ENCODE data around the gene BBC3.

Gene BBC3

DNA sequence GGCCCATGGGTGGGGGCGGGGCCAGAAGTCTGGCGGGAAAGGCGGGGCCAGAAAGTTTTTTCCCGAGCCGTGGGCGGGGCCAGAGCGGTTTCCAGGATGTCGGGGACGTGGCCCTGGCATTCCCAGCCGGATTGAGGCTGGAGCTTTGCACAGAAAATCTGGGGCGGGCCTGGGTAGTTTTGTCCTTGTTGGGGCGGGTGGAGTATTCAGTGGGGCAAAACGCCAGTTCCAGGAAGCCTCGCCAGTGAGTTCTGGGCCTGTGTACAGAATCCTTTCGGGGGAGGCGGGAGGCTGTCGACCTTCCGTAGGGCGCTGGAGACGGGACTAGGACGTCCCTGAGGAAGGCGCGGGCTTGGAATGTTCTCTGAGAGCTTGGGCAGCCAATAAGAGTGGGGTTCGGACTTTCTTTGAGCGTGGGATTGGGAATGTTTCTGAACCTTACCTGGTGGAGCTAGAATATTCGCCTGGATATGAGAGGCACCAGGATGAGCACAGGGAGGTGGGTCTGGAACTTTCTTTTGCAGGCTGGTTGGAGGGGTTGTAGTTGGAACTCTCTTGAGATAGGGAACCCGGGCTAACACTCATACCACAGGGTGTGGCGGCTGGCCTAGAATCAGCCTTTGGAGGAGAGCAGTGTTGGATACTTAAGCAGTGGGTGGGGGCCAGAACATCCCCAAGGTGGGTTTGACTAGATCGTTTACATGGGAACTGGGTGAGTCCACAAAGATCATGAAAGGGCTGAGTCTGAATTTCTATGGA, 26.6 kb upstream of the BBC3 start:
- H4K8ac ChIP-seq (ENCODE audit: low read depth, low read length) = no peak overlapping the region
- no peak for DNase-seq (ENCODE audit: low spot score)

GRCh38 chr19:47256693-47257410, 25.9 kb upstream of the BBC3 start:
- Histone ChIP-seq H3K4me3 (ENCODE audit: low read length in 2 of 2) (peak overlapping the region; percentile 83 to 91), H3K14ac (ENCODE audit: low read length) (no peak overlapping the region)
- WGBS, 2 donors (ENCODE audit: extremely low coverage in 2 of 2, insufficient read length in 2 of 2, insufficient replicate concordance in 1 of 2) = no CpG with 5 or more reads among the region's 52 CpGs

More for the DNA sequence above, 26.6 kb upstream of the BBC3 start:
- H3K36me3 ChIP-seq (replicated peaks in 1 of 2; ENCODE audit: control insufficient read depth in 2 of 2, insufficient read depth in 2 of 2, low read length in 2 of 2) = peaks cover 33 to 39% of the 10 kb centered on the region in 2 donors
- H2AFZ ChIP-seq (ENCODE audit: low read length) = peak overlapping the region; percentile 79
- peak overlapping the region; percentile 54 to 74 for H3K4me3 ChIP-seq (ENCODE audit: low read length in 2 of 2)
- no peak overlapping the region for H2BK120ac ChIP-seq (ENCODE audit: low read depth, low read length)
- H3K9me3 ChIP-seq (replicated peaks in 1 of 2; ENCODE audit: control insufficient read depth in 2 of 2, insufficient read depth in 1 of 2, low read depth in 1 of 2, low read length in 2 of 2) = peaks cover 0 to 2% of the 10 kb centered on the region in 2 donors
- H3K14ac ChIP-seq (ENCODE audit: low read length) = no peak overlapping the region
- WGBS, 2 donors (ENCODE audit: extremely low coverage in 2 of 2, insufficient read length in 2 of 2, insufficient replicate concordance in 1 of 2) = no CpG with 5 or more reads among the region's 29 CpGs
- H3K4ac ChIP-seq (ENCODE audit: low read length) = no peak overlapping the region
- H2BK15ac ChIP-seq (ENCODE audit: low read length) = peak overlapping the region; percentile 73
- H3K4me2 ChIP-seq (ENCODE audit: insufficient read depth, low read length, poor library complexity, severe bottlenecking) = peak overlapping the region; percentile 96
- peak overlapping the region; percentile 8 for H2AK5ac ChIP-seq (ENCODE audit: low read depth, low read length)
- peaks cover 8% of the 10 kb centered on the region in 2 donors for H3K4me1 ChIP-seq (ENCODE audit: control insufficient read depth in 2 of 2, insufficient read depth in 1 of 2, low read depth in 1 of 2, low read length in 2 of 2)
- H3K27ac ChIP-seq (replicated peaks; ENCODE audit: low read length) = peak overlapping the region; percentile 85
- no peak overlapping the region for H4K91ac ChIP-seq (ENCODE audit: low read depth, low read length, poor library complexity)
- H3K27me3 ChIP-seq (ENCODE audit: control insufficient read depth in 3 of 3, insufficient read depth in 3 of 3, low read depth in 1 of 3, low read length in 3 of 3) = no peaks in the 10 kb centered on the region
- peak overlapping the region; percentile 38 for H3K9ac ChIP-seq (ENCODE audit: low read depth, low read length, poor library complexity)
- peak overlapping the region; percentile 9 for H3K18ac ChIP-seq (ENCODE audit: low read length)
- peaks cover 6% of the 10 kb centered on the region for H3K79me1 ChIP-seq (ENCODE audit: low read depth, low read length)
- no peak overlapping the region for H2BK12ac ChIP-seq (ENCODE audit: low read length)
- peak overlapping the region; percentile 73 for H3K23ac ChIP-seq (ENCODE audit: low read depth, low read length, poor library complexity)
- peak overlapping the region; percentile 44 for H2BK5ac ChIP-seq (ENCODE audit: low read length)

GRCh38 chr19:47255879-47256692, 25.1 kb upstream of the BBC3 start, which contains the start of gene CCDC9:
Gene CCDC9 (plus strand): TSS chr19:47256525. CDS start chr19:47258401, 1,876 bp downstream.
- peak within 1 kb of the TSS; percentile 44 for H2BK5ac ChIP-seq (ENCODE audit: low read length)
- peak within 1 kb of the TSS; percentile 73 for H3K23ac ChIP-seq (ENCODE audit: low read depth, low read length, poor library complexity)
- no peak within 1 kb of the TSS for H3K14ac ChIP-seq (ENCODE audit: low read length)
- no peaks in the 10 kb centered on the region for H3K27me3 ChIP-seq (ENCODE audit: control insufficient read depth in 3 of 3, insufficient read depth in 3 of 3, low read depth in 1 of 3, low read length in 3 of 3)
- no peak within 1 kb of the TSS for H4K8ac ChIP-seq (ENCODE audit: low read depth, low read length)
- peak within 1 kb of the TSS; percentile 83 to 91 for H3K4me3 ChIP-seq (ENCODE audit: low read length in 2 of 2)
- H2AFZ ChIP-seq (ENCODE audit: low read length) = peak within 1 kb of the TSS; percentile 88
- H3K9me3 ChIP-seq (replicated peaks in 1 of 2; ENCODE audit: control insufficient read depth in 2 of 2, insufficient read depth in 1 of 2, low read depth in 1 of 2, low read length in 2 of 2) = no peaks in the 10 kb centered on the region
- H3K18ac ChIP-seq (ENCODE audit: low read length) = peak within 1 kb of the TSS; percentile 80
- no CpG with 5 or more reads among the region's 60 CpGs for WGBS, 2 donors (ENCODE audit: extremely low coverage in 2 of 2, insufficient read length in 2 of 2, insufficient replicate concordance in 1 of 2)
- H3K9ac ChIP-seq (ENCODE audit: low read depth, low read length, poor library complexity) = peak within 1 kb of the TSS; percentile 95
- peaks cover 6% of the 10 kb centered on the region for H3K79me1 ChIP-seq (ENCODE audit: low read depth, low read length)
- no peak within 1 kb of the TSS for H4K91ac ChIP-seq (ENCODE audit: low read depth, low read length, poor library complexity)
- H3K36me3 ChIP-seq (replicated peaks in 1 of 2; ENCODE audit: control insufficient read depth in 2 of 2, insufficient read depth in 2 of 2, low read length in 2 of 2) = peaks cover 27 to 29% of the 10 kb centered on the region in 2 donors
- H3K27ac ChIP-seq (replicated peaks; ENCODE audit: low read length) = peak within 1 kb of the TSS; percentile 89
- no peak within 1 kb of the TSS for H2BK120ac ChIP-seq (ENCODE audit: low read depth, low read length)
- peaks cover 8% of the 10 kb centered on the region in 2 donors for H3K4me1 ChIP-seq (ENCODE audit: control insufficient read depth in 2 of 2, insufficient read depth in 1 of 2, low read depth in 1 of 2, low read length in 2 of 2)
- peak within 1 kb of the TSS; percentile 60 for H2BK15ac ChIP-seq (ENCODE audit: low read length)
- H2BK12ac ChIP-seq (ENCODE audit: low read length) = no peak within 1 kb of the TSS
- H3K4ac ChIP-seq (ENCODE audit: low read length) = no peak within 1 kb of the TSS
- H2AK5ac ChIP-seq (ENCODE audit: low read depth, low read length) = no peak within 1 kb of the TSS
- peak within 1 kb of the TSS; percentile 96 for H3K4me2 ChIP-seq (ENCODE audit: insufficient read depth, low read length, poor library complexity, severe bottlenecking)
- DNase-seq (ENCODE audit: low spot score) = peak; percentile 95

More at GRCh38 chr19:47256693-47257410, 25.9 kb upstream of the BBC3 start:
- H3K27me3 ChIP-seq (ENCODE audit: control insufficient read depth in 3 of 3, insufficient read depth in 3 of 3, low read depth in 1 of 3, low read length in 3 of 3) = no peaks in the 10 kb centered on the region
- DNase-seq (ENCODE audit: low spot score) = peak; percentile 99
- no peak overlapping the region for H2BK120ac ChIP-seq (ENCODE audit: low read depth, low read length)
- no peak overlapping the region for H2BK5ac ChIP-seq (ENCODE audit: low read length)
- H2AFZ ChIP-seq (ENCODE audit: low read length) = no peak overlapping the region
- H2BK12ac ChIP-seq (ENCODE audit: low read length) = no peak overlapping the region
- H2AK5ac ChIP-seq (ENCODE audit: low read depth, low read length) = no peak overlapping the region
- H3K18ac ChIP-seq (ENCODE audit: low read length) = no peak overlapping the region
- H2BK15ac ChIP-seq (ENCODE audit: low read length) = no peak overlapping the region
- peaks cover 0 to 2% of the 10 kb centered on the region in 2 donors for H3K9me3 ChIP-seq (replicated peaks in 1 of 2; ENCODE audit: control insufficient read depth in 2 of 2, insufficient read depth in 1 of 2, low read depth in 1 of 2, low read length in 2 of 2)
- no peak overlapping the region for H4K8ac ChIP-seq (ENCODE audit: low read depth, low read length)
- H3K4me1 ChIP-seq (ENCODE audit: control insufficient read depth in 2 of 2, insufficient read depth in 1 of 2, low read depth in 1 of 2, low read length in 2 of 2) = peaks cover 8% of the 10 kb centered on the region in 2 donors
- peaks cover 6% of the 10 kb centered on the region for H3K79me1 ChIP-seq (ENCODE audit: low read depth, low read length)
- no peak overlapping the region for H3K4ac ChIP-seq (ENCODE audit: low read length)
- peak overlapping the region; percentile 73 for H3K23ac ChIP-seq (ENCODE audit: low read depth, low read length, poor library complexity)
- H3K4me2 ChIP-seq (ENCODE audit: insufficient read depth, low read length, poor library complexity, severe bottlenecking) = no peak overlapping the region
- no peak overlapping the region for H4K91ac ChIP-seq (ENCODE audit: low read depth, low read length, poor library complexity)
- H3K9ac ChIP-seq (ENCODE audit: low read depth, low read length, poor library complexity) = no peak overlapping the region
- peaks cover 30 to 33% of the 10 kb centered on the region in 2 donors for H3K36me3 ChIP-seq (replicated peaks in 1 of 2; ENCODE audit: control insufficient read depth in 2 of 2, insufficient read depth in 2 of 2, low read length in 2 of 2)
- peak overlapping the region; percentile 89 for H3K27ac ChIP-seq (replicated peaks; ENCODE audit: low read length)

Measured in neuronal stem cell (in vitro differentiated cells).